ENCODE measurements around the gene PDXP.

Gene PDXP

GRCh38 chr22:37629928-37630327 is 28.6 kb upstream of the PDXP start:
- no peak for DNase-seq

DNA sequence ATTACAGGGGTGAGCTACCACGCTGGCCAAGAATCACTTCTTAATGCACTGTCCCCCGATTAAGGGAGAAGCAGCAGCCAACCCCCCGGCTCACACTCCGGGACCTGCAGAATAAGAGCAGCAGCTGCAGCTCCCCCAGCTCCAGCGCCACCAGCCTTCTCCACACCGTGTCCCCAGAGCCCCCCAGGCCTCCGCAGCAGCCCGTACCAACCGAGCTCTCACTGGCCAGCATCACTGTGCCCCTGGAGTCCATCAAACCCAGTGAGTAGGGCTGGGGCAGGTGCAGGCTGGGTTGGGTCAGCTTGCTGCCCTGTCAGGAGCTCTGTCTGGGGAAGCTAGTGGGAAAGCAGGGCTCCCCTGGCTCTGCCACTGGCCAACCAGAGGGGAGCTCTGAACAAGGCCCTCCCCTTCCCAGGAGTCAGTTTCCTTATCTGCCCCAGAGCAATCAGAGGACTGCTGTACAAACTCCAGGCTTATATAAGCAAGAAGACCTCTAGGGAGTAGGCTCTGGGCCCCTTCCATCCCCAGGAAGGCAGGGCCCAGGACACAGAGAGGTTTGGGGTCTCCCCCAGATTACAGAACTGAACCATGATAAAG is 27.6 kb upstream of the PDXP start:
- no peak for DNase-seq

- DNase-seq = no peak
These were observed 26.9 kb upstream of the PDXP start for GRCh38 chr22:37631448-37632173.

DNA sequence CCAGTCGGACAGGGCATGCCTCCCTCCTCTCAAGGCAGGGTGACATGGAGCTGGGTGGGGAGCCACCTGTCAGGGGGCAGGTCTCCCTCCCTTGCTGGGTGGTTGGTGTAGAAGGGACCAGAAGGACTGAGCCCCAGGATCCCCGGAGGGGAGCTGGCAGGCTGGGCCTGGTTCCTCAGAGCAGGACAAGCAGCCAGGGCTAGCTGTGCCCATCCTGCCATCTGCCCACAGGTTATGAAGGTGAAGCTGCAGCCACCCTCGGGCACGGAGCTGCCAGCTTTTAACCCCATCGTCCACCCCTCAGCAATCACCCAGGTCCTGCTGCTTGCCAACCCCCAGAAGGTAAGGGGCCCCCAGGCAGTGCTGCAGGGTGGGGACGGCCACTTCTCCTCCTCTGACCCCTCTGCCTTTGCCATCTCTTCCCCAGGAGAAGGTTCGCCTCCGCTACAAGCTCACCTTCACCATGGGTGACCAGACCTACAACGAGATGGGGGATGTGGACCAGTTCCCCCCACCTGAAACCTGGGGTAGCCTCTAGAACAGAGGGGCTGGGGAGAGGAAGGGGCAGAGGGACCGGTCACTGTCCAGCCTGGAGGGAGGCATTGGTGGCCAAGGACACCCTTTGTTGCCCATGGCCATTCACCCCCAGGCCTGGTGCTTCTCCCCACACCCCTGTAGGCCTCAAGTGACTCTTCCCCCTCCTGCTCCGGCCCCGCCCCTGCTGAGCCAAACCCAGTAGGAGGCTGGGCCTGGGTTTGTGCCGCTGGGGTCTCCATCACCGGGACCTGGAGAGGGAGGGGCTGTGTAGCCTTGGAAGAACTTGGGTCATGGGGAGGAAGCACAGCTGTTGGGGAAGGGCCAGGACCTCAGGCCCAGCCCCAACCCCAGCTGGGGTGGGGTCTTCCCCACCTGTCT is 26.1 kb upstream of the PDXP start:
- DNase-seq = no peak

DNA sequence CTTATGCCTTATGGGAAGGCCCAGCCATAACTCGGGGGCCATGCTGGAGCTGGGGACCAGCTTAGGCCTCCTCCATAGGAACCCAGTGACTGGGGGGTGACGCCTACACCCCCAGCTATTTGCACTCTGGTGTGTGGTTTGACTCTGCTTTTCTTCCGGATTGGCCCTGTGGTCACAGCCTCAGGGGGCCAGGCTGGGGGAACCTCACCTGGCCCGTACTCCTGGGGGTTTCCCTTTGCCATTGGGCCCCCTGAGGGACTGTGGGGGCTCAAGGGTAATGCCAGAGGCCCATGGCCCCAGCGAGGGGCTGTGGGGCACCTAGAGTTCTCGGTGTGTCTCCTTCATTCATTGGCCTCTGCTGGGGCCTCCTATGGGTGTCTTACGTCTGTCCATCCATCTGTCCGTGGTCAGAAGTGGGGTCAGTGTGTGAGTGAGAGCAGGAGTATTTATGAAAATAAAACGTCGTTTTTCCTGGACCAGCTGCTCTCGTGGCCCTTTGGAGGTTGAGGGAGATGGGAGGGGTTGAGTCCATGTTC is 25.4 kb upstream of the PDXP start:
- DNase-seq = no peak

DNA sequence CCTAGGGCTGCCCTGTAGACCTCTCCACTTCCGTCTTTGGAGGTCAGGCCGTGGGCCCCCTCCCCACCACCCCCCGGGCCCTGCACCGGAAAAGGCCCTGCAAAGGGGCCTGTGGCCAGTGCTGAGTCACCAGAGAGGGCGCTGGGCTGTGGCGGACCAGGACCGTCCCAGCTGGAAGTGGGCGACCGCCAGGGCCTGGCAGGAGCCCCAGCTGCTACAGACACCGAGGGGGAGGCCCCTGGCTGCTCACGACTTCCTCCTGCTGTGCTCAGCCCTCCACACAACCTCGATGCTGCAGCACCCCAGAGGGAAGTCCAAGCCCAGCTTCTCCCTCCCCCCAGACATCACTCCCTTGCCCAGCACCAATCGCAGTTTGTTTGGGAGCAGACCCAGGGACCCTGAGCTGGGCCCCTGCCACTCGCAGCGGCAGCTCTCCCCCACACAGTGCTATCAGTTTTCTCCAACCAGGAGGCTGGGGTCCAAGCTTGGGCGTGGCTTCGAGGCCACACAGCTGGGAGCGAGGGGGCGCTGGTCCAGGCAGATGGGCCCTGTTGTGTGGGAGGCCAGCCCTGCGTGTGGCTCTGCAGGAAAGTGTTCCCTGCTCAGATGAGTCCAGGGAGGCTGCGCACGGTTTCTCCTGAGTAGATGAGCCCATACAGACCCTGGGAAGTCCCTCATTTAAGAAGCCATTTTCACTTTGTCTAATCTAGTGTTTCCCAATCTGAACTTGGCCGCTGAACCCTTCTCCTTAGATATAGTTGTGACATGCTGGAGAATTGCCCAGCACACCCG is 24.7 kb upstream of the PDXP start:
- DNase-seq = no peak

- DNase-seq = no peak
These were observed 24.1 kb upstream of the PDXP start for GRCh38 chr22:37634417-37634924.

- no peak for DNase-seq
These were observed 23.4 kb upstream of the PDXP start for GRCh38 chr22:37635157-37635556.

- DNase-seq = no peak
These were observed 22.2 kb upstream of the PDXP start for GRCh38 chr22:37636186-37636948.

GRCh38 chr22:37636949-37637273 is 21.6 kb upstream of the PDXP start:
- no peak for DNase-seq

- no peak for DNase-seq
These were observed 20.0 kb upstream of the PDXP start for GRCh38 chr22:37638391-37639069.

- no peak for DNase-seq
These were observed 19.3 kb upstream of the PDXP start, which contains the start of gene SH3BP1 for GRCh38 chr22:37639070-37639760. Gene SH3BP1, plus strand, starts transcription at chr22:37639669. Its CDS starts 119 bp downstream, at chr22:37639788.

DNA sequence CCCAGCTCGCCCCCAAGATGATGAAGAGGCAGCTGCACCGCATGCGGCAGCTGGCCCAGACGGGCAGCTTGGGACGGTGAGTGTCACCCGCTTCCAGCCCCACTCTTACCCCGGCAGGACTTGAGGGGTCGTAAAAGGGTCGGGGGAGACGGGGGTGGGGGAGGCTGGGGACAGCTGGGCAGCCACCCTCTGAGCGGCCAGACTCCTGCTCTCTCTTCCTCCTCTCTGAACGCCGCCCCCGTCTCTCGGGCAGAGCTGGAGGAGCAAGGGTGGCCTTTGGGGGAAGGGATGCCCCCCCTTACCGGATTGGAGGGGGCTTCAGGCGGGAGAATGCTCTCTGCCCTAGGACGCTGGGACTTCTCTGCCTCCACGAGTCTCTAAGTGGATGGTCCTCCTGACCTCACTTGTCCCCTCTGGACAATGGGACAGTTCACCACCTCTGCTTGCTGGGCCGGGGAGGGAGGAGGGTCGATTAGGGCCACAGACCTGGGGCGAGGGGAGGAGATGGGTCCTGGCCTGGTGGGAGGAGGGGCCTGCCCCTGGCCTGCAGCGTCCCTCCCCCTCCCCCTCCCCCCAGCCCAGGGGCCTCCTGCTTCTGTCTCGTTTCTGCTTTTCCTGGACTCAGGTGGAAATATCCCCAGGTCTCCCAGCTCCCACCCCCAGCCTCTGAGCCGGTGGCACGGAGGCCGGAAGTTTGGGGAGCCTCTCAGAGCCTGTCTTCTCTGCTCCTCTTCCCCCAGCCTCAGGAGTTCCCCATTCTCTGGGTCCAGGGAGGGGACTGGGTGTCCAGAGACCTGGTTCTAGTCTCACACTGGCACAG is 18.5 kb upstream of the PDXP start:
- DNase-seq = no peak

DNA sequence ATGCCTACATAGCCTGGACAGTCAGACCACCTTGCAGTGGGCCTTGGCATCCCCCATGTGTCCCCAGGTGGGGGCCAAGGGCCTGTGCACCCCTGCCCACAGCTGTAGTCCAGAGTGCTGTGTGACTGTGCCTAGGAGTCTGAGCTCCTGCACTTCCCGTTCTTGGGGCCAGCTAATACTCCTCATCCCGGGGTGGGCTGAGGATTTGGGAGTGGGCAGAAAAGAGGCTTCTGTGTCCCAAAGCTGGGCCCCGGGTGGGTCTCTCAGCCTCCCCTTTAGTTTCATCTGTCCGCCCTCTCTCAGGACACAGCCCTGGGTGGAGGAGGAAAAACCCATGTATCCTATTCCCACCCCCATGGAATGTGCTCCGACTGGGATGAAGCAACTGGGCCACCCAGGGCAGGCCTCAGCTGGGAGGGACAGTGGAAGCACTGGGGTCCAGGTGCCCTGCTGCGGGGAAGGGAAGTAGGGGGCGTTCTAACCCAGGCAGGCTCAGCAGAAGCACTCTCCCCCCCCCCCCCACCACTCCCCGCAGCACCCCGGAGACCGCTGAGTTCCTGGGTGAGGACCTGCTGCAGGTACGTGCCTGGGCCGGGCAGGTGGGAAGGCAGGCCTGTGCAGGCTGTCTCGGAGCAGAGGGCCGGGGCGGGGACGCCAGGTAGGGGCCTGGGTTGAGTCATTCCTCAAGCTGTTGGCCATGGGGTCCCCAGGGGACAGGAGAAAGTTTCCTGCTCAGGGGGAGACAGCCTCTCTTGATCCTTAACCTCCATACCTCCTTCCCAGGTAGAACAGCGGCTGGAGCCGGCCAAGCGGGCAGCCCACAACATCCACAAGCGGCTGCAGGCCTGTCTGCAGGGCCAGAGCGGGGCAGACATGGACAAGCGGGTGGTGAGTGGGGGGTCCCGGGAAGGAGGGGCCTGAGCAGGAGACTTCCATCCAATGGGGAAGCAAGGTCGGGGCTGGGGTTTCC is 17.6 kb upstream of the PDXP start:
- DNase-seq = no peak

- no peak for DNase-seq
These were observed 17.0 kb upstream of the PDXP start for GRCh38 chr22:37641561-37641949.

- peak; percentile 27 to 34 for DNase-seq
These were observed 15.2 kb upstream of the PDXP start for GRCh38 chr22:37643225-37643847.

DNA sequence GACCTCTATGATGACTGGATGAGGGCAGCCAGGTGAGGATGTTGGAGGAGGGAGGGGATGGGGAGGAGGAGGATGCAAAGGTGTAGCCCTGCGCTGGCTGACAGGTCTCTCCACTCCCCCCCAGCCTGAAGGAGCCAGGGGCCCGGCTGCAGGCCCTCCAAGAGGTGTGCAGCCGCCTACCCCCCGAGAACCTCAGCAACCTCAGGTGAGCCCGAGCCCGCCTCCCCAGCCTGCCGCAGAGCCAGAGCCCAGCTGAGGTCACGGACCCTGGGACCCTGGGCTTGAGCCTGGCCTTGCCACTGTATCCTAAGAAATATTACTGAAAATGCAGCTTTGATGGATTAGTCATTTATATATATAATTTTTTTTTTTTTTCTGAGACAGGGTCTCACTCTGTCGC is 11.2 kb upstream of the PDXP start:
- no peak for DNase-seq

- no peak for DNase-seq
These were observed 10.6 kb upstream of the PDXP start for GRCh38 chr22:37647928-37648327.
